HEK293T (cell line): ENCODE data around the gene DNER.
"Not testable (repeated sequence)": the region's sequence is repeated elsewhere in the genome, so short reads cannot be mapped to it uniquely, and the experiment has no call there.

Experiments used
- BHLHE40 ChIP-seq: fragments of 450-650 bp; IDR thresholded peaks from 2 replicates; pipeline ENCODE4 v1.6.1; 2016; ENCODE audit warnings: mild to moderate bottlenecking, moderate library complexity, borderline replicate concordance
- CTBP1 ChIP-seq: fragments of 450-650 bp; IDR thresholded peaks from 2 replicates; pipeline ENCODE4 v1.6.1; 2016; ENCODE audit warnings: borderline replicate concordance
- FOXM1 ChIP-seq: fragments of 450-650 bp; IDR thresholded peaks from 2 replicates; pipeline ENCODE4 v1.6.1; 2017; ENCODE audit warnings: mild to moderate bottlenecking, borderline replicate concordance
- HDGF ChIP-seq: fragments of 450-650 bp; IDR thresholded peaks from 2 replicates; pipeline ENCODE4 v1.6.1; 2017; ENCODE audit warnings: antibody characterized with exemption, borderline replicate concordance
- NFRKB ChIP-seq: fragments of 450-650 bp; IDR thresholded peaks from 2 replicates; pipeline ENCODE4 v1.6.1; 2016; ENCODE audit warnings: mild to moderate bottlenecking, moderate library complexity
- SP1 ChIP-seq: fragments of 450-650 bp; IDR thresholded peaks from 2 replicates; pipeline ENCODE4 v1.6.1; 2017
- TF ChIP-seq, protein P1 (sequence below): fragments of 450-650 bp; IDR thresholded peaks from 2 replicates; pipeline ENCODE4 v1.6.1; 2016

DNA sequence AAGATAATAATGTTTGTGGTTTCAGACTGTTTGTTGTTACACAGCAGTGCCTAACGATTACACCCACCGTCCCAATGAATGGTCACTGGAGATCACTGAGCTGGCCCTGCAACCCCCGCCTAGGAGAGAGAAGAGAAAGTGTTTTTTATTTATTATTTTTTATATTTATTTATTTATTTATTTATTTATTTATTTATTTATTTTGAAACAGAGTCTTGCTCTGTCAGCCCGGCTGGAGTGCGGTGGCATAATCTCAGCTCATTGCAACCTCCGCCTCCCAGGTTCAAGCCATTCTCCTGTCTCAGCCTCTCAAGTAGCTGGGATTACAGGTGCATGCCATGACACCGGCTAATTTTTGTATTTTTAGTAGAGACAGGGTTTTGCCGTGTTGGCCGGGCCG lies 43.1 kb upstream of the DNER start:
- TF ChIP-seq, protein P1, sequence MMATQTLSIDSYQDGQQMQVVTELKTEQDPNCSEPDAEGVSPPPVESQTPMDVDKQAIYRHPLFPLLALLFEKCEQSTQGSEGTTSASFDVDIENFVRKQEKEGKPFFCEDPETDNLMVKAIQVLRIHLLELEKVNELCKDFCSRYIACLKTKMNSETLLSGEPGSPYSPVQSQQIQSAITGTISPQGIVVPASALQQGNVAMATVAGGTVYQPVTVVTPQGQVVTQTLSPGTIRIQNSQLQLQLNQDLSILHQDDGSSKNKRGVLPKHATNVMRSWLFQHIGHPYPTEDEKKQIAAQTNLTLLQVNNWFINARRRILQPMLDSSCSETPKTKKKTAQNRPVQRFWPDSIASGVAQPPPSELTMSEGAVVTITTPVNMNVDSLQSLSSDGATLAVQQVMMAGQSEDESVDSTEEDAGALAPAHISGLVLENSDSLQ: not testable (repeated sequence)
- TF ChIP-seq BHLHE40, FOXM1, SP1, NFRKB, CTBP1, HDGF: not testable (repeated sequence)
